PFSK-1 (cell line): ENCODE measurements around the gene DLK1.

Experiments
- POLR2AphosphoS5 ChIP-seq: IDR thresholded peaks from 2 replicates; pipeline ENCODE4 v1.6.1; 2012; ENCODE audit warnings: low read depth, mild to moderate bottlenecking, control low read depth, low read length, moderate library complexity
- TAF1 ChIP-seq: IDR thresholded peaks from 2 replicates; pipeline ENCODE4 v1.6.1; 2012; ENCODE audit warnings: low read length, control low read depth, borderline replicate concordance; ENCODE audit not compliant: insufficient read depth

DNA sequence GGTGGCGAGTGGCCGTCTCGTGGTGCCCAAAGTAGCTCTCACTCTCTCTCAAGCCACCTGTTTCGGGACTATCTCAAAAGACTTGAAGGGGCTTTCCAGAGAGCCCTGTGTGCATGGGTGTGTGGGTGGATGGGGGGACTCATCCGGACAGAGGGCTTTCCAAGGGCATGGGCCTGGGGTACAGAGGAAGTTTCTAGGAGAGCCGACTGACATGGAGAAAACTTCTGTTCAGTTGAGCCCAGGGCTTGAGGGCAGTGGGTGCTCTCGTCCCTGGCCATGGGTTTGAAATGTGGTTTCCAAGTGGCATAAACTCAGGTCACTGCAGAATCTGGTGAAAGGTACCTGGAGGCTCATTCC is 51.8 kb downstream of the DLK1 start:
- TF ChIP-seq POLR2AphosphoS5 (no peak), TAF1 (no peak)
